Trophoblast cell (in vitro differentiated cells and primary cell): ENCODE results near the gene GJB4.
A peak's percentile ranks its signal among the peaks of the same experiment; 100 is the strongest.

Experiments
- DNase-seq, 2 donors: peaks; one replicate each; pipeline ENCODE4 v3.0.0-alpha.2; 2016
- H2AFZ ChIP-seq: 2 replicates; pipeline ENCODE4 v1.6.1; 2013; ENCODE audit warnings: low read length, moderate library complexity, mild to moderate bottlenecking; ENCODE audit not compliant: insufficient read depth, poor library complexity
- H2AK5ac ChIP-seq: 2 replicates; pipeline ENCODE4 v1.6.1; 2013; ENCODE audit warnings: mild to moderate bottlenecking, low read length
- H2BK120ac ChIP-seq: 2 replicates; pipeline ENCODE4 v1.6.1; 2013; ENCODE audit warnings: low read length, mild to moderate bottlenecking, moderate library complexity; ENCODE audit not compliant: insufficient read depth, poor library complexity
- H2BK12ac ChIP-seq: 2 replicates; pipeline ENCODE4 v1.6.1; 2013; ENCODE audit warnings: mild to moderate bottlenecking, low read length, moderate library complexity
- H2BK5ac ChIP-seq: 2 replicates; pipeline ENCODE4 v1.6.1; 2013; ENCODE audit warnings: low read length, low read depth, moderate library complexity, mild to moderate bottlenecking; ENCODE audit not compliant: poor library complexity
- H3K14ac ChIP-seq: 2 replicates; pipeline ENCODE4 v1.6.1; 2013; ENCODE audit warnings: mild to moderate bottlenecking, low read length
- H3K18ac ChIP-seq: 2 replicates; pipeline ENCODE4 v1.6.1; 2013; ENCODE audit warnings: mild to moderate bottlenecking, low read length
- H3K23ac ChIP-seq: 2 replicates; pipeline ENCODE4 v1.6.1; 2013; ENCODE audit warnings: low read length
- H3K27ac ChIP-seq: 2 replicates; pipeline ENCODE4 v1.5.1; 2013; ENCODE audit warnings: low read depth, mild to moderate bottlenecking, inconsistent platforms, low read length, moderate library complexity
- H3K27me3 ChIP-seq: 2 replicates; pipeline ENCODE4 v1.6.1; 2013; ENCODE audit warnings: inconsistent platforms, mild to moderate bottlenecking, low read length, moderate library complexity; ENCODE audit not compliant: insufficient read depth
- H3K36me3 ChIP-seq, 2 experiments: 1 replicate in 1 of 2; 2 replicates in 1 of 2; pipeline ENCODE4 v1.6.1; 2013; ENCODE audit warnings: low read length in 2 of 2, mild to moderate bottlenecking in 2 of 2, moderate library complexity in 1 of 2; ENCODE audit not compliant: insufficient read depth in 2 of 2, control insufficient read depth in 1 of 2
- H3K4ac ChIP-seq: 2 replicates; pipeline ENCODE4 v1.6.1; 2013; ENCODE audit warnings: low read depth, mild to moderate bottlenecking, low read length, moderate library complexity
- H3K4me1 ChIP-seq, 2 experiments: 1 replicate in 1 of 2; 2 replicates in 1 of 2; pipeline ENCODE4 v1.6.1; 2013; ENCODE audit warnings: low read length in 2 of 2, mild to moderate bottlenecking in 2 of 2, moderate library complexity in 1 of 2; ENCODE audit not compliant: insufficient read depth in 2 of 2, control insufficient read depth in 1 of 2
- H3K4me2 ChIP-seq: 2 replicates; pipeline ENCODE4 v1.6.1; 2013; ENCODE audit warnings: inconsistent platforms, mild to moderate bottlenecking, low read length, moderate library complexity
- H3K4me3 ChIP-seq: 2 replicates; pipeline ENCODE4 v1.5.1; 2013; ENCODE audit warnings: mild to moderate bottlenecking, low read depth, low read length, inconsistent platforms
- H3K79me1 ChIP-seq: one replicate; pipeline ENCODE4 v1.6.1; 2013; ENCODE audit warnings: low read length
- H3K79me2 ChIP-seq: 2 replicates; pipeline ENCODE4 v1.6.1; 2013; ENCODE audit warnings: low read length, mild to moderate bottlenecking; ENCODE audit not compliant: control insufficient read depth, insufficient read depth, poor library complexity
- H3K9ac ChIP-seq: 2 replicates; pipeline ENCODE4 v1.6.1; 2013; ENCODE audit warnings: mild to moderate bottlenecking, low read length
- H3K9me3 ChIP-seq: 2 replicates; pipeline ENCODE4 v1.6.1; 2013; ENCODE audit warnings: low read depth, mild to moderate bottlenecking, control low read depth, inconsistent platforms, low read length; ENCODE audit not compliant: insufficient read depth
- H4K12ac ChIP-seq: 2 replicates; pipeline ENCODE4 v1.6.1; 2013; ENCODE audit warnings: low read depth, mild to moderate bottlenecking, low read length, moderate library complexity
- H4K8ac ChIP-seq: 2 replicates; pipeline ENCODE4 v1.6.1; 2013; ENCODE audit warnings: low read depth, mild to moderate bottlenecking, low read length, moderate library complexity
- H4K91ac ChIP-seq: one replicate; pipeline ENCODE4 v1.6.1; 2013; ENCODE audit warnings: low read depth, mild to moderate bottlenecking, low read length, moderate library complexity
- WGBS: extraction: QIAGEN DNeasy Blood & Tissue Kit; methylation state at CpG from one replicate; pipeline ENCODE4 v1.1.7; 2013; ENCODE audit warnings: missing lambda C conversion rate; ENCODE audit not compliant: insufficient read length, insufficient coverage; ENCODE audit errors: extremely low coverage; 5-methylcytosine and 5-hydroxymethylcytosine counted together

The GJB4 gene

GRCh38 chr1:34750610-34751009 is 8.9 kb upstream of the GJB4 start:
- Histone ChIP-seq H3K23ac (no peak overlapping the region), H2BK5ac (no peak overlapping the region), H3K9ac (no peak overlapping the region), H3K27me3 (no peaks in the 10 kb centered on the region), H3K4me3 (no peak overlapping the region), H3K14ac (no peak overlapping the region), H3K36me3 (no peaks in the 10 kb centered on the region), H2BK12ac (no peak overlapping the region), H3K79me1 (no peaks in the 10 kb centered on the region), H3K18ac (no peak overlapping the region), H3K4me1 (peaks cover 0 to 3% of the 10 kb centered on the region in 2 experiments), H3K4ac (no peak overlapping the region), H2AK5ac (no peak overlapping the region), H4K91ac (no peak overlapping the region), H3K27ac (no peak overlapping the region), H3K9me3 (no peaks in the 10 kb centered on the region), H3K4me2 (no peak overlapping the region), H4K8ac (no peak overlapping the region), H3K79me2 (no peaks in the 10 kb centered on the region), H4K12ac (no peak overlapping the region), H2AFZ (no peak overlapping the region), H2BK120ac (no peak overlapping the region)
- no CpG with 5 or more reads among the region's 5 CpGs for WGBS
- no peak for DNase-seq

DNA sequence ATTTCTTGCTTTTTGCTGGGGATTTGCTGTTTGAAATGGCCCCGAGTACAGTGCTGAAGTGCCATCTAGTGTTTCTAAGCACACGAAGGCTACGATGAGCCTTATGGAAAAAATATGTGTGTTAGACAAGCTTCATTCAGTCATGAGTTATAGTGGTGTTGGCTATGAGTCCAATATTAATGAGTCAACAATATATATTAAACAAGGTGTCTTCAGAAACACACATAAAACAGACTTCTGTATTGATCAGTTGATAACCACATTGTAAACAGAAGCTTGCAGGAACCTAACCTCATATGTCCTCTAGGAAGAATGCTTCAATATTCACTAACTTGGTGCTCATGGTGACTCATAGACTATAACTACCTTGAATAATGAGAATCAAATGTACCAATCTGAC is 6.4 kb upstream of the GJB4 start:
- Histone ChIP-seq H2BK5ac (no peak overlapping the region), H3K4me2 (no peak overlapping the region), H3K36me3 (no peaks in the 10 kb centered on the region), H3K27me3 (no peaks in the 10 kb centered on the region), H3K4me1 (peaks cover 0 to 3% of the 10 kb centered on the region in 2 experiments), H2BK120ac (no peak overlapping the region), H3K27ac (no peak overlapping the region), H2BK12ac (no peak overlapping the region), H3K4me3 (no peak overlapping the region), H3K14ac (no peak overlapping the region), H3K9me3 (peaks cover 3% of the 10 kb centered on the region), H4K91ac (no peak overlapping the region), H2AK5ac (no peak overlapping the region), H3K18ac (no peak overlapping the region), H3K4ac (no peak overlapping the region), H4K12ac (no peak overlapping the region), H4K8ac (no peak overlapping the region), H3K9ac (no peak overlapping the region), H3K79me1 (no peaks in the 10 kb centered on the region), H3K79me2 (no peaks in the 10 kb centered on the region), H3K23ac (no peak overlapping the region), H2AFZ (no peak overlapping the region)
- no peak for DNase-seq
- WGBS = no CpG with 5 or more reads among the region's 3 CpGs

DNA sequence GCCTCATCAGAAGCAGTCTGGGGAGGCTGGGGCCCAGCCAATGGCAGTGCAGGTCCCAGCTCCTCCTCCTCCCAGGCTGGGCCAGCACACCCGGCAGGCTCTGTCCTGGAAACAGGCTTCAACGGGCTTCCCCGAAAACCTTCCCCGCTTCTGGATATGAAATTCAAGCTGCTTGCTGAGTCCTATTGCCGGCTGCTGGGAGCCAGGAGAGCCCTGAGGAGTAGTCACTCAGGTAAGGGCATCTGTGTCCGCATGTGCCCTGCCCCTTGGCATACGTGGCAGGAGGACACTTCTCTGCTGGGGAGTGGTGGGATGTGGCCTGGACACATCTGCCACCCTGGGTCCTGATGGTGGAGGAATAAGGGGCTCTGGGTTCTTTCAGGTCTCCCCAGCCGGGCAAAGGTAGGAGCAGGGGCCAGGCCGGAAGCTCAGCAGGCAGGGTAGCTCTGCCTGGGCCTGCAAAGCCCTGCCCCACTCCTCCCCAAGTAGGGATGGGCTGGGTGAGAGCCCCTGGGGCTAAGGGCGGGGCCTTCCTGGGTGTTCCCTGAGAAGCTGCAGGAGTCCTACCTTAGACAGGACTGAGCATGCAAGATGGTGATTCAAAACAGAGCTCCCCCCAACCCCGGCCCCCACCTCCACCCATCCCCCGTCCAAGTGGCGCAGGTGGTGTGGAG is 4.4 kb upstream of the GJB4 start, which contains the start of gene GJB5:
TSS of gene GJB5 (plus strand) at position 84 of the 674 bp plus-strand sequence. CDS start 2,284 bp downstream, outside the sequence.
- no CpG with 5 or more reads among the region's 13 CpGs for WGBS
- no peak within 1 kb of the TSS for H3K9ac ChIP-seq
- H3K27me3 ChIP-seq = no peaks in the 10 kb centered on the region
- no peak within 1 kb of the TSS for H3K14ac ChIP-seq
- H3K79me2 ChIP-seq = no peaks in the 10 kb centered on the region
- no peak within 1 kb of the TSS for H3K27ac ChIP-seq
- H3K4me1 ChIP-seq = peaks cover 0 to 3% of the 10 kb centered on the region in 2 experiments
- peak in 1 of 2 donors; percentile 31 for DNase-seq
- H4K12ac ChIP-seq = no peak within 1 kb of the TSS
- H3K79me1 ChIP-seq = no peaks in the 10 kb centered on the region
- H3K4me2 ChIP-seq = no peak within 1 kb of the TSS
- H3K36me3 ChIP-seq = no peaks in the 10 kb centered on the region
- peaks cover 3% of the 10 kb centered on the region for H3K9me3 ChIP-seq
- no peak within 1 kb of the TSS for H3K4me3 ChIP-seq
- no peak within 1 kb of the TSS for H4K91ac ChIP-seq
- H2AK5ac ChIP-seq = no peak within 1 kb of the TSS
- H2BK5ac ChIP-seq = no peak within 1 kb of the TSS
- no peak within 1 kb of the TSS for H4K8ac ChIP-seq
- no peak within 1 kb of the TSS for H2AFZ ChIP-seq
- H3K23ac ChIP-seq = no peak within 1 kb of the TSS
- H2BK12ac ChIP-seq = no peak within 1 kb of the TSS
- no peak within 1 kb of the TSS for H2BK120ac ChIP-seq
- H3K4ac ChIP-seq = no peak within 1 kb of the TSS
- H3K18ac ChIP-seq = no peak within 1 kb of the TSS

DNA sequence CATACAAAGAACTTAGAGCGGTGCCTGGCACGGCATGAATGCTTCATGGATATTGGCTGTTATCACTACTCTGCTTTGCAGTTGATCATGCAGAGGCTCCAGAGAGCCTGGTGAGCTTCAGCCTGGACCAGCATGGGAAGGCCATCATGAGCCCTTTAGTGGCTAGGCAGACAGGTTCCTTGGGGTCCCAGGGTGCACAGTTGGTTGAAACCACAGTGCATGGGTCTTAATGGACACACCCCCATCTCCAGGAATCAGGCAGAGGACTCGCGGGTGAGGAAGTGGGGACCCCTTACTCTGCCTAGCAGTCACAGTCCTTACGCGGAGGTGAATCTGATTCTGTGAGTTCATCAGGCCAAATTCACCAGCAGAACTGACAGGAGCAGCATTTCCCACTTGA is 3.6 kb upstream of the GJB4 start:
- Histone ChIP-seq H3K18ac (no peak overlapping the region), H4K91ac (no peak overlapping the region), H4K8ac (no peak overlapping the region), H3K4me3 (no peak overlapping the region), H2BK120ac (no peak overlapping the region), H4K12ac (no peak overlapping the region), H3K27ac (no peak overlapping the region), H2AK5ac (no peak overlapping the region), H3K79me1 (no peaks in the 10 kb centered on the region), H2AFZ (no peak overlapping the region), H3K4ac (no peak overlapping the region), H3K9me3 (peaks cover 3% of the 10 kb centered on the region), H3K9ac (no peak overlapping the region), H3K79me2 (no peaks in the 10 kb centered on the region), H2BK5ac (no peak overlapping the region), H2BK12ac (no peak overlapping the region), H3K4me1 (peaks cover 0 to 3% of the 10 kb centered on the region in 2 experiments), H3K23ac (no peak overlapping the region), H3K4me2 (no peak overlapping the region), H3K36me3 (no peaks in the 10 kb centered on the region), H3K14ac (no peak overlapping the region), H3K27me3 (no peaks in the 10 kb centered on the region)
- no peak for DNase-seq
- no CpG with 5 or more reads among the region's 6 CpGs for WGBS
